ENCODE data around the gene C14orf180.

C14orf180 gene

GRCh38 chr14:104551851-104552737 is 27.5 kb upstream of the C14orf180 start:
- no peak for DNase-seq (ENCODE audit: low read depth)
- TF ChIP-seq MYC (IDR thresholded peaks at IDR 0.05; ENCODE audit: low read depth, low read length) (no peak), MAX (IDR thresholded peaks at IDR 0.05; ENCODE audit: low read depth, low read length) (no peak), POLR2A (IDR thresholded peaks at IDR 0.05; ENCODE audit: extremely low read depth, insufficient read length) (no peak)
- no peak overlapping the region for H3K4me3 ChIP-seq (ENCODE audit: low read depth, low read length)

- no peak for DNase-seq (ENCODE audit: low read depth)
- TF ChIP-seq MYC (IDR thresholded peaks at IDR 0.05; ENCODE audit: low read depth, low read length): no peak
- TF ChIP-seq POLR2A (IDR thresholded peaks at IDR 0.05; ENCODE audit: extremely low read depth, insufficient read length): no peak
- no peak for TF ChIP-seq CTCF (IDR thresholded peaks at IDR 0.05; ENCODE audit: low read depth, low read length)
- TF ChIP-seq MAX (IDR thresholded peaks at IDR 0.05; ENCODE audit: low read depth, low read length): no peak
- no peak overlapping the region for H3K4me3 ChIP-seq (ENCODE audit: low read depth, low read length)
These were observed 26.8 kb upstream of the C14orf180 start for GRCh38 chr14:104552738-104553125.

- H3K4me3 ChIP-seq (ENCODE audit: low read depth, low read length): no peak overlapping the region
- DNase-seq (ENCODE audit: low read depth): no peak
- TF ChIP-seq MYC (IDR thresholded peaks at IDR 0.05; ENCODE audit: low read depth, low read length): no peak
- TF ChIP-seq CTCF (IDR thresholded peaks at IDR 0.05; ENCODE audit: low read depth, low read length): no peak
- TF ChIP-seq POLR2A (IDR thresholded peaks at IDR 0.05; ENCODE audit: extremely low read depth, insufficient read length): no peak
- TF ChIP-seq MAX (IDR thresholded peaks at IDR 0.05; ENCODE audit: low read depth, low read length): no peak
These were observed 26.1 kb upstream of the C14orf180 start for GRCh38 chr14:104553166-104554087.

- H3K4me3 ChIP-seq (ENCODE audit: low read depth, low read length): no peak overlapping the region
- DNase-seq (ENCODE audit: low read depth): no peak
- TF ChIP-seq CTCF (IDR thresholded peaks at IDR 0.05; ENCODE audit: low read depth, low read length): no peak
- TF ChIP-seq MAX (IDR thresholded peaks at IDR 0.05; ENCODE audit: low read depth, low read length): no peak
- no peak for TF ChIP-seq MYC (IDR thresholded peaks at IDR 0.05; ENCODE audit: low read depth, low read length)
- TF ChIP-seq POLR2A (IDR thresholded peaks at IDR 0.05; ENCODE audit: extremely low read depth, insufficient read length): no peak
These were observed 25.4 kb upstream of the C14orf180 start for GRCh38 chr14:104554088-104554607.

GRCh38 chr14:104554608-104555429 is 24.7 kb upstream of the C14orf180 start:
- no peak overlapping the region for H3K4me3 ChIP-seq (ENCODE audit: low read depth, low read length)
- TF ChIP-seq CTCF (IDR thresholded peaks at IDR 0.05; ENCODE audit: low read depth, low read length) (no peak), MYC (IDR thresholded peaks at IDR 0.05; ENCODE audit: low read depth, low read length) (no peak), MAX (IDR thresholded peaks at IDR 0.05; ENCODE audit: low read depth, low read length) (no peak), POLR2A (IDR thresholded peaks at IDR 0.05; ENCODE audit: extremely low read depth, insufficient read length) (no peak)
- no peak for DNase-seq (ENCODE audit: low read depth)

Data from NB4 (cell line).